Stimulated activated CD8-positive, alpha-beta memory T cell treated with anti-CD3 and anti-CD28 coated beads, Interleukin-7, amount 100 ng/mL, for 24 hours (primary cell): Measurements from ENCODE around the gene KPNA4.
"Not testable (repeated sequence)": the region's sequence is repeated elsewhere in the genome, so short reads cannot be mapped to it uniquely, and the experiment has no call there.

Source experiments
- DNase-seq: peaks from one replicate; pipeline ENCODE4 v3.0.0-alpha.2; 2020; ENCODE audit warnings: low read depth

KPNA4 gene

GRCh38 chr3:160569894-160570652, 4.7 kb upstream of the KPNA4 start:
- no peak for DNase-seq

DNA sequence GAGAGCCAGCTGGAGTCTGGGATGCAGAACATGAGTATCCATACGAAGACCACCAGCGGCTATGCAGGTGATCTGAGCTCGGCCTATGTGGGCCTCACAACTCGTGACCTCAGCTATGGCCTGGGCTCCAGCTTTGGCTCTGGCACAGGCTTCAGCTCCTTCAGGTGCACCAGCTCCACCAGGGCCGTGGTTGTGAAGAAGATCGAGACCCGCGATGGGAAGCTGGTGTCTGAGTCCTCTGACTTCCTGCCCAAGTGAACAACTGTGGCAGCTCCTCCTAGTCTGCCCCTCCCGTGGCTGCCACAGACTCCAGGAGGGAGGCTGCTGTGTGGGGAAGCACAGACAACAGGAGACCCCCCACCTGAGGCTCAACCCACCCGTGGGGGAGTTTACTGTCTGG, 3.6 kb upstream of the KPNA4 start:
- DNase-seq = no peak

GRCh38 chr3:160567774-160568173, 2.4 kb upstream of the KPNA4 start:
- no peak for DNase-seq

GRCh38 chr3:160566499-160566898, 1.1 kb upstream of the KPNA4 start:
- no peak for DNase-seq

DNA sequence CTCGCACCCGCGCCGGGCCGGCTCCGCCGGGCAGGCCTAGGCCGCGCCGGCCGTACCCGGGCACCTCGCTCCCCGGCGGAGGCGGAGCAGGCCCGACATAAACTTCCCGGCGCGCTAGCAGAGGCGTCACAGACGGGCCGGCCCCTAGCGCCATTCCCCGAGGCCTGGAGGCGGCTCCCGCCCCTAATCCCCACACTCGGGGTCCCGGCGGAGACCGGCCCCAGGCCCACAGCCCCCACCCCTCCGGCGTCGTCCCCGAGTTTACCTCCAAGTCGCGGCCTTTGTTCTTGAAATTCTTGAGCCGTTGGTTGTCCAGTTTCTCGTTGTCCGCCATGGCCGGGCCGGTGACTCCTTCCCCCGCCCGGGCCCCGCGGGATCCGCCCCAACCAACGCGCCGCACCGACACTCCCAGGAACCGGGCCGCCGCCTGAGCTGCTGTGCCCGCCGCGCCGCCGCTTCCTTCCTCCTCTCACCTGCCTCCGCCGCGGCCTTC, 376 bp downstream of the KPNA4 start:
- no peak for DNase-seq

DNA sequence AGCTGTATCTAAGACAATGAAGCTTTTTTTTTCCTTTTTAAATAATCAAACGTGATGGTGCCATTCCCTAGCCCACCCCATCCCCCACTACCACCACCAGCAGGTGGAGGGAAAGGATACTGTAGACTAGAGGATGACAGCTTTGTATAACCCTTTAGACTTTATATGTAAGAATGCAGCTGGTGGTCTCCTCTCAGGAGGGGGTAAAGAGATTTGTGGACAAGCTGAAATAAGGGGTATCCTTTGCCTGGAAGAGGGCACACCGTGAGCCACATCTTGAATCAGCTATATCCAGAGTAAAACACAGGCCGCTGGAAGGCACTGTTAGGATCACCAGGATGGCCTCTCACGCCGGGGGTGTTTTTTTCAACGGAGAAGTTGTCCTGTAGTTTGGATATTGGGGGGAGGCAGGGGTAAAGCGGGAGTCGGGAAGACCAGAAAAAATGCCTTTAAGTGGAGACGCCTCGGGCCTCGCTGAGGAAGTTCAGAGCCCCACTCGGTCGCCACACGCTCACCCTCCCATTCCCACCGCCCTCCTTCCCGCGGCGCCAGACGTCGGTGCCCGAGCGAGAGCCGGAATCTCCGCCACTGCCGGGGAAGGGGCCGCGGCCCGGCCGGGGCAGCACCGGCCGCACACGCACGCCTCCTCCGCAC, 986 bp downstream of the KPNA4 start:
- DNase-seq = no peak

- DNase-seq = no peak
Observed at GRCh38 chr3:160562952-160563351, 2.4 kb downstream of the KPNA4 start.

DNA sequence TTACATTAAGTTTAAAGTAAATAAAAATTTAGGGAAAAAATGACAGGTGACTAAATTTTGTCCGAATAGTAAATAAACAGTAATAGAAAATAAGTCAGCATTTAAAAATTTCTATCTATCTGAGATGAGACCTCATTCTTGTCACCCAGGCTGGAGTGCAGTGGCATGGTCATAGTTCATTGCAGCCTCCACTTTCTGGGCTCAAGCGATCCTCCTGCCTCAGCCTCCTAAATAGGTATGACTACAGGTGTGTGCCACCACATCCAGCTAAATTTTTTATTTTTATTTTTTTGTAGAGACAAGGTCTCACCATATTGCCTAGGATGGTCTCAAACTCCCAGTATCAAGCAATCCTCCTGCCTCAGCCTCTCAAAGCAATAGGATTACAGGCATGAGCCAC, 7.8 kb downstream of the KPNA4 start:
- no peak for DNase-seq

DNA sequence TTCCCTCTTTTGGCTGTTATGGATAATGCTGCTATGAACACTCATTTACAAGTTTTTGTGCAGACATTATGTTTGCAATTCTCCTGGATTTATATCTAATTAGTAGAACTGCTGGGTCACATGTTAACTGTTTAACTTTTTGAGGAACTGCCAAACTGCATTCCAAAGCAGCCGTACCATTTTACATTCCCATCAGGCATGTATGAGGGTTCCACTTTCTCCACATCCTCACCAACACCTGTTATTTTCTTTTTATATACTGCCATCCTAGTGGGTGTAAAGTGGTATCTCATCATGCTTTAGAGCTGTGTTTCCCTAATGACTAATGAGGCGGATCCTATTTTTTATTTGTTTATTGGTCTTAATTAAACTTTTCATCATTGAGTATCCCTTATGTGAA, 9.2 kb downstream of the KPNA4 start:
- DNase-seq = no peak

GRCh38 chr3:160554980-160555379, 10.4 kb downstream of the KPNA4 start:
- no peak for DNase-seq

DNA sequence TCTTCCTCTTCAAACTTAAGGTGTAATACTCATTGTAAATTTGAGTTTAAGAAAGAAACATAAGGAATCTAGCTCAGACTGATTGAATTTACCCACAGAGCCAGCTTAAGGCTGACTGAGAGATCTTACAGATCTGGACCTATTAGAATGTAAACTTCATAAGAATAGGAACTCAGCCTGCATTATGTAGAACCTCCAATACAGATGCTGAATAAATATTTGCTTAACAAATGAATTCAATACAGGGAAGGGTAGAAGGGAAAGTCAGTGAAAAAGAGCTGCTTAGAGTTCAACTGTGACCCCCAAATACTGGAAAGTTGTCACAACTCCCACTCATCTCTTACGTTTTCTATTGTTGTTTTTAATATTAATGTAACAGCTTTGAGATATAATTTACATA, 11.5 kb downstream of the KPNA4 start:
- no peak for DNase-seq

DNA sequence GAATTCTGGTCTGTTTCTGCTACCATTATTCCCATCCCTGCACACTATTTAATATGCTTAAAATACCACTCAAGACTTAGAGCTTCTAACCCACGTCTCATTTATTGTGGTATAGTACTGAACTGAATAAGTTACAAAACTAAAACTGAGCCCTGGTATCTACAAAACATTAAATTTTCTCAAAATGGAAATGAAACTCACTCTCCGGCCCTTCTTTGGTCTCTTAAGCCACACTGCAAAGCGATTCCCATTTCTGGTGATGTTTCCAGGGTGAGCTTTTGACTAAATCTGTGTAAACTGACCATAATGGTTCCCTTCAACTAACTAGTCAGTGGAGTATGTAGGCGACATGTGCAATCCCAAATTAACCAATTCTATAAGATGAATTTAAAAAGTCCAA, 18.6 kb downstream of the KPNA4 start:
- no peak for DNase-seq

- no peak for DNase-seq
Observed at GRCh38 chr3:160545504-160545871, 19.9 kb downstream of the KPNA4 start.

GRCh38 chr3:160544844-160545503, 20.4 kb downstream of the KPNA4 start:
- no peak for DNase-seq

DNA sequence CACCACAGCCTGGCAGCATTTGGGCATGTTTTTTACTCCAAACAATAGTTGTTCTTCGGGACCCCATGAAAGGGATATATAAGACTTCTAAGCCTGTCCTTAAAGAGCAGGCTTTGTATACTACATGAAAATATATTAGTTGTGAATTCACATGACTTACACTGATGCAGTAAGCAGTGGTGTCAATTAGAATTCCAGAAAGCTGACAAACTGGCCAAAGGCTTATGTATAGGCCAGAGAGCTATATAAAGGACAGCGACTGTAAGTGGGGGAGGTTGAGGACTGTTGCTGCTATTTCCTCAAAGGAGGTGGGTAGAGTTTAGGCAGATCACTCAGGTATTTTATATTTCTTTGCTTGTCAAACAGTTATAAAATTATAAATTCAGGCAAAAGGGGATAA, 24.8 kb downstream of the KPNA4 start:
- DNase-seq = no peak

- no peak for DNase-seq
Observed at GRCh38 chr3:160538895-160539294, 26.5 kb downstream of the KPNA4 start.

- DNase-seq = no peak
Observed at GRCh38 chr3:160537729-160538128, 27.6 kb downstream of the KPNA4 start.

GRCh38 chr3:160532371-160532770, 33.0 kb downstream of the KPNA4 start:
- DNase-seq = no peak

DNA sequence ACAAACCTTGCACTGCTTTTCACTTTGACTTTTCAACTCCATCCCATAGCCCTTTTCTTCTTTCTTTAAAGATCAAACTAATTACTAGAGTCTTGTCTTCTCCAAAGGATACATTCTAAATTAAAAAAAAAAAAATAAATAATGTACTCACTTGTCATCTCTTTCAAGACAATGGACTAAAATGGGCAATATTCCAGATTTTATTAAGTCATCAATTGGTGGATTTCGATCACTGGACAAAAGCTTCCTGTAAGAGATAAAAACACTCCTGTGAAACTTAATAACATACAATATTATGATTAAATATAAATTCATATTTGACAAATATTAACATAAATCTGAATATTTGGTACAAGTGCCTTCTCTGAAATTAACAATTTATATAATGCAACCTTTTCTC, 34.1 kb downstream of the KPNA4 start:
- DNase-seq = no peak

DNA sequence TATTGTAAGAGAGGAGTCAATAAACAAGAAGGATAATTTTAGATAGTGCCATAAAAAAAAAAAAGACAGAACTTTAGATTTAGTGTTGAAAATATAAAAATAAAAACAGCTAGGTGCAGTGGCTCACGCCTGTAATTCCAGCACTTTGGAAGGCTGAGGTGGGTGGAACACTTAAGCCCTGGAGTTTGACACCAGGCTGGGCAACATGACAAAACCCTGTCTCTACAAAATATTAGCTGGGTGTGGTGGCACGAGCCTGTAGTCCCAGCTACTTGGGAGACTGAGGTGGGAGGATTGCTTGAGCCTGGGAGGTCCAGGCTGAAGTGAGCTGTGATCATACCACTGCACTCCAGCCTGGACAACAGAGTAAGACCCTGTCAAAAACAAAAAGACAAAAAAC, 49.0 kb downstream of the KPNA4 start:
- DNase-seq = not testable (repeated sequence)

DNA sequence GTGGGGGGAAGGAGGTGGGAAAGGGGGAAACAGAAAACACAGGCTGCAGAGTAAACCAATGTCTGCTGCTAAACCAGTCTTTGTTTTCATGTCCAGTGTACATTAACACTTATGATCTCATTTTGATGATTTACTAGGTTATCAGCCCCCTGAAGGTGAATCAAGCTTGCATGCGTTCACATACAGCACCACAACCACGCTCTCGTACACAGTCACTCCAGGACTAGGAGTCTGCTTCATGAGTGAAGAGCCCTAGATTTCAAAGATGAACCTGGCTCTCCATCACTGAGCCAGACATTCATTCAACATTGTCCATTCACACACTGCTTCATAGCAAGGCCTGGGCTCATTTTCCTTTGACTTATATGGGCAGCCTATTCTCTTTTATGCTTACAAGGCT, 64.0 kb downstream of the KPNA4 start:
- no peak for DNase-seq

- no peak for DNase-seq
Observed at GRCh38 chr3:160498202-160498601, 67.2 kb downstream of the KPNA4 start.

- DNase-seq = no peak
Observed at GRCh38 chr3:160490166-160490565, 75.2 kb downstream of the KPNA4 start.
